GM18505 (cell line): ENCODE data around the gene OR5P2.
"Not testable (repeated sequence)": the region's sequence is repeated elsewhere in the genome, so short reads cannot be mapped to it uniquely, and the experiment has no call there.

Source experiments
- ATAC-seq: cut with Tn5 transposase; IDR thresholded peaks from one replicate; pipeline ENCODE4 v1.9.1; 2021; ENCODE audit not compliant: unreplicated experiment
- POLR2A ChIP-seq: IDR thresholded peaks from 4 replicates; pipeline ENCODE4 v1.6.1; 2011; ENCODE audit warnings: borderline replicate concordance; ENCODE audit not compliant: insufficient read depth, insufficient read length; ENCODE audit errors: extremely low read depth

OR5P2 gene, protein sequence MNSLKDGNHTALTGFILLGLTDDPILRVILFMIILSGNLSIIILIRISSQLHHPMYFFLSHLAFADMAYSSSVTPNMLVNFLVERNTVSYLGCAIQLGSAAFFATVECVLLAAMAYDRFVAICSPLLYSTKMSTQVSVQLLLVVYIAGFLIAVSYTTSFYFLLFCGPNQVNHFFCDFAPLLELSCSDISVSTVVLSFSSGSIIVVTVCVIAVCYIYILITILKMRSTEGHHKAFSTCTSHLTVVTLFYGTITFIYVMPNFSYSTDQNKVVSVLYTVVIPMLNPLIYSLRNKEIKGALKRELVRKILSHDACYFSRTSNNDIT

DNA sequence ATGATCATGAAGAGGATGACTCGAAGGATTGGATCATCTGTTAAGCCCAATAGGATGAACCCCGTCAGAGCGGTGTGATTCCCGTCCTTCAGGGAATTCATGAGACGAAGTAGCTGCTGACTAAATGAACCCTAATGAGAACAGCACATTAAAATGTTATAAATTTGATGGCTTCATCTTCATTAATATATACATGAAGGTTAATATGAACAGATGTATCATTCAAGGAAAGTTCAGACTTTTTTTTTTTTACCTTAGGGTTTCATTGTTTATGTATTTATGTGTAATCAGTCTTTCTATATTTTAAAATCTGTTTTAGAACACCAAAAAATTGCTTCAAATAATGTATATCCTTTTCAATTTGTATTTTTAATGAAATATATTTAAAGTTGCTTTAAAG is at the start of gene OR5P2:
Gene OR5P2 (minus strand): TSS at position 101 of the 400 bp plus-strand sequence. CDS start 0 bp downstream, at position 101.
- no peak for ATAC-seq
- no peak for TF ChIP-seq POLR2A

DNA sequence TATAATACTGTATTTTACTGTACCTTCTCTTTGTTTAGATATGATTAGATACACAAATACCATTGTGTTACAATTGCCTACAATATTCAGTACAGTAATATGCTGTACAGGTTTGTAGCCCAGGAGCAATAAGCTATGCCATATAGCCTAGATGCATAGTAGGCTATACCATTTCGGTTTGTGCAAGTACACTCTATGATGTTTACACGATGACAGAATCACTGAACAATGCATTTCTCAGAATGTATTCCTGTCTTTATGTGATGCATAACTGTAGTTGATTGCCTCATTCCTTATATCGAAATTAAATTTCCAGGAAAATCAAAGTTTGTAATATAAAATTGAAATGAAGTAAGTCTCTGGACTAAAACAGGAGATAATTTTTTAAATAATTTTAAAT is 49.3 kb upstream of the OR5P2 start:
- ATAC-seq = no peak
- TF ChIP-seq POLR2A = no peak

DNA sequence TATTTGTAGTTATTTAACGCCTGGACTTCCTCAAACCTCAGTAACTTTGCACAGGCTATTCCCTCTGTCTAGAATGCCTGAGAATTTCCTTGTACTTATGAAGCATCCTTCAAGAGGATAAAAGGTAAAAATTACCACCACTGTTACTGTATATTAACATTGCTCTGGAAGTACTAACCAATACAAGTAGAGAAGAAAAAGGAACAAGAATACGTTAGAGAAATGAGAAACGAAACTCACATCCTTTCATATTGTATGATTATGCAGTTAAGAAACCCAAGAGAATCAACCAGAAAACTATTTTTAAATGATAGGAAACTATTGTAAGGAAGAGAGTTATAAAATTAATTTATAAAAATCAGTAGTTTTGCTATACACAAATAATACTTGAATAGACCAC is 48.2 kb upstream of the OR5P2 start:
- TF ChIP-seq POLR2A = no peak

DNA sequence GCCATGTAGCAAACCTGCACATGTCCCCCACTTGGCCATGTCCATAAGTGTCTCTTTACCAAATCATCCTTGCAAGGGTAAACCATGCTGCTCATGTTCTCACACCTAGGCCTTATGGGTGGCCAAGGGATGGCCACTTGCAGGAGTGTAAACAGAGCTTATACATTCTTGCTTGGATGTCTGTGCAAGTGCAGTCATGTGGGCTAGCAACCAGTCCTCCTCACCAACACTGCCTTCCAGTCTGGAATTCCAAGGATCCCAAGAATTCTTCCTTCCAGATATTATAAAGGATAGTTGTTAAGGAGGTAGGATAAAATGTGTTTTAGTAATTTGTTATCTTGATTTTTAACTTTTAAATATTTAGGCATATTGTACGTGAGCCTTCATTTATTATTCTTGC is 47.8 kb upstream of the OR5P2 start:
- no peak for ATAC-seq
- no peak for TF ChIP-seq POLR2A

More for the DNA sequence above, 48.2 kb upstream of the OR5P2 start:
- no peak for ATAC-seq

DNA sequence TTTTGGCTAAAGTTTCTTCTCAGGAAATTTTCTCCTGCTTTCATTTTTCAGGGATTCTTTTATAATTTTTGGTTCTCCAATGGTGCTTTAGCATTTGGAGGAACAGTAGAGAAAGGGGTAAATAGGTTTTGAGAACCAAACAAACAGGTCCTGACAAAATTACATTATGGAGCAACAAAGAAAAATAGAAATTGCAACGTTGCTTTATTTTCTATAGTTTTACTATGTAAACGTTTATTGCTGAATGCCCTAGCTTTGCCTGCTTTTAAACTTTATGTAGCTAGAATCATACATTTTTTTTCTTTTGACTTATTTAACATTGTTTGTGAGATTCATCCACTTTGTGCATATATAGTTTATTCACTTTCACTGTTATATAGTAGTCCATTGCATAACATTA is 43.8 kb upstream of the OR5P2 start:
- ATAC-seq = no peak
- TF ChIP-seq POLR2A = no peak

DNA sequence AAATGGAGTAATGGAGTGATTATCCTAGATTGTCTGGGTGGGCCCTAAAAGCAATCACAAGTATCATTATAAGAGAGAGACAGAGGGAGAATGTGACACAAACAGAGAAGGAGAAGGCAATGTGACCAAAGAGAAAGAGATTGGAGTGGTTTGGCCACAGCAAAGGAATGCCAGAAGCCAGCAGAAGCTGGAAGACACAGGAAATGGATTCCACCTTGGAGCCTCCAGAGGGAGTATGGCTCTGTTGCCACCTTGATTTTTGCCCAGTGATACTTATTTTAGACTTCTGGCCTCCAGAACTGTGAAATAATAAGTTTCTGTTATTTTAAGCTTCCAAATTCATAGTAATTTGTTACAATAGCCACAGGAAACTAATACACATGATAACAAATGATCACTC is 36.8 kb upstream of the OR5P2 start:
- TF ChIP-seq POLR2A = no peak
- ATAC-seq = no peak

DNA sequence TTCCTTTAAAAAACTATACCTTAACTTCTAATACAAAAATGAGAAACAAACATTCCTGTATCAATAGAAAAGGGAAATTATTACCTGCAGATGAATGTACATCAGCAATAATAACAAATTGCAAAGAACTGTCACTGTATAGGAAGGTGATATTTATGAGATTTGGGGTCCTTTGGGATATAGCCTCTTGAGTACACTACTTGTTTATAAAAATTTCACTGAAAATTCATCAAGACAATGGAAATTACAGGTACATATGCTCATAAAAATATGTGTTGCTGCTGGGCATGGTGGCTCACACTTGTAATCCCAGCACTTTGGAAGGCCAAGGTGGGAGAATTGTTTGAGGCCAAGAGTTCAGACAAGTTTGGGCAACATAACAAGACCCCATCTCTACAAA is 34.0 kb upstream of the OR5P2 start, which contains the start of gene OR5P3:
Gene OR5P3 (minus strand): TSS at position 101 of the 400 bp plus-strand sequence.
- ATAC-seq = no peak
- TF ChIP-seq POLR2A = no peak

DNA sequence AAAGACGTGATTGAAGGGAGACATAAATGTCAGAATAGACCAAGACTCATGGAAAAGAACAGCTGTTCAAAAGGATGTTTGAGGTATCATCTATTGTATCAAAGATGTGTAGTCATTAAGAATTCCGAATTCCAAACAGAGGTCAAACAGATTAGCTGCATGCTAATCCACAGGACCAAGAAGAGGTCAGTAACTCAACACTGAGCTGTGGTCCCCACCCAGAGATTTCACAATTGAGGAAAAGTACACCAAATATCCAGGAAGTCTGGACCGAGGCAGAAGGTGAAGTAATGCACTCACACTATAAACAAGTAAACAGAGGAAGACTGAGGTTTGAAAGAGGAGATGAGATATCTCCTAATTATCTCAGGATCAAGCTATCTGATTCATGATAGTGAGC is 29.6 kb upstream of the OR5P2 start:
- no peak for TF ChIP-seq POLR2A
- no peak for ATAC-seq

DNA sequence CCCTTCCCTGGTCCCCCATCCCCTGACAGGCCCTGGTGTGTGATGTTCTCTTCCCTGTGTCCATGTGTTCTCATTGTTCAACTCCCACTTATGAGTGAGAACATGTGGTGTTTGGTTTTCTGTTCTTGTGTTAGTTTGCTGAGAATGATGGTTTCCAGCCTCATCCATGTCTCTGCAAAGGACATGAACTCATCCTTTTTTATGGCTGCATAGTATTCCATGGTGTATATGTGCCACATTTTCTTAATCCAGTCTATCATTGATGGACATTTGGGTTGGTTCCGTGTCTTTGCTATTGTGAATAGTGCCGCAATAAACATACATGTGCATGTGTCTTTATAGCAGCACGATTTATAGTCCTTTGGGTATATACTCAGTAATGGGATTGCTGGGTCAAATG is 23.7 kb upstream of the OR5P2 start:
- ATAC-seq = not testable (repeated sequence)

DNA sequence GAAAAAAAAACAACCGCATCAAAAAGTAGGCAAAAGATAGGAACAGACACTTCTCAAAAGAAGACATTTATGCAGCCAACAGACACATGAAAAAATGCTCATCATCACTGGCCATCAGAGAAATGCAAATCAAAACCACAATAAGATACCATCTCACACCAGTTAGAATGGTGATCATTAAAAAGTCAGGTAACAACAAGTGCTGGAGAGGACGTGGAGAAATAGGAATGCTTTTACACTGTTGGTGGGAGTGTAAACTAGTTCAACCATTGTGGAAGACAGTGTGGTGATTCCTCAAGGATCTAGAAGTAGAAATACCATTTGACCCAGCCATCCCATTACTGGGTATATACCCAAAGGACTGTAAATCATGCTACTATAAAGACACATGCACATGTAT is 18.2 kb upstream of the OR5P2 start:
- not testable (repeated sequence) for ATAC-seq

DNA sequence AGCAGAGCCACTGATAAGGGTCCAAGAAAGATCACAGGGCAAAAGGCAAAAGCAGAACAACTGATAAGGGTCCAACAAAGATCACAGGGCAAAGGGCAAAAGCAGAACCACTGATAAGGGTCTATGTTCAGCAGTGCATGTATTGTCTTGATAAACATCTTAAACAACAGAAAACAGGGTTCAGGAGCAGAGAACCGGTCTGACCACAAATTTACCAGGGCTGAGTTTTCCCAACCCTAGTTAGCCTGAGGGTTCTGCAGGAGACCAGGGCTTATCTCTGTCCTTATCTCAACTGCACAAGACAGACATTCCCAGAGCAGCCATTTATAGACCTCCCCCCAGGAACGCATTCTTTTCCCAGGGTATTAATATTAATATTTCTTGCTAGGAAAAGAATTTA is 13.6 kb upstream of the OR5P2 start:
- not testable (repeated sequence) for ATAC-seq

DNA sequence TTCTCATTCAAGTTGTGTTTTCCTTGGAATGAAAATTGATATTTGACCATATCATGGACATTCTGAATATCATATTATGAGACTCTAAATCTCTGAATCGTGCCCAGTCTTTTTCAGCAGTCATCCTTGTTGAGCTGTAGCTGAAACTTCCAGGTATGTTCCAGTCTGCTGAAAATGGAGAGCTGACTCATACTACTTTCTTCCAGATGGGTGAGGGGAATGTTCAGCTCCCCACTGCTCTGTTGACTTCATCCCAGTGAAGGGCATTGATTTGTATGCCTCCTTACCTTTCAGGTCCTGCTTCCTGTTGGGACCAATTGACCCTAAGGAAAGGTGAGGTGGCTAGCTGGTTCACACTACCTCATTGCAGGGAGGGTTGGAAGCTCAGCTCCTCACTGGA is 3.5 kb downstream of the OR5P2 start:
- no peak for TF ChIP-seq POLR2A
- no peak for ATAC-seq

DNA sequence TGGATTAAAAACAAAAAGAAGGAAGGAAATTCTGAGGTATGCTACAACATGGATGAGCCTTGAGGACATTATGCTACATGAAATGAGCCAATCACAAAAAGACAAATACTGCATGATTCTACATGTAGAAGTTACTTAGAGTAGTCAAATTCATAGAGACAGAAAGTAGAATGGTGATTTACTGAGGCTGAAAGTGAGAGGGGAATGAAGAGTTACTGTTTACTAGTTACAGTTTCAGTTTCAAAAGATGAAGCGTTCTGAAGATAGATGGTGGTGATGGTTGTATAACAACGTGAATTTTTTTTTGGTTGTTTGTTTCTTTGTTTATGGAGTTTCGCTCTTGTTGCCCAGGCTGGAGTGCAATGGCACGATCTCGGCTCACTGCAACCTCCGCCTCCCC is 9.5 kb downstream of the OR5P2 start:
- peak; percentile 85 for ATAC-seq
- TF ChIP-seq POLR2A = no peak

DNA sequence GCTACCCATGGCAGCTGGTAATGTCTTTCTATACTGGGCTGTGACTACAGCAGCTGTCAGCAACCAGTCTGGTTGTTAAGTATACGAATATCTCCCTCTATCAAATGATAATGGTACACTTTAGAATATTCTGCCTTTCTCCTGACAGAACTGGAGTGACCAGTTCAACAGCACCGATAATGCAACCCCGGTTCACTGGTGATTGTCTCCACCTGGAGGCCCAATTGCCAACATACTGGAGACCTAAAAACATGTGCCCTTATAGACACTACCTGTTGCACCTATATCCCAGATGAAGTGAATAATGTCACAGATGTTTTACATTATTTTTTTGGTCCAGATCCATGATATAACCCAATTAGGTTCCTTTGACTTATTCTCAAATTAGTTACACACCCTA is 21.1 kb downstream of the OR5P2 start:
- TF ChIP-seq POLR2A = no peak
- ATAC-seq = no peak

DNA sequence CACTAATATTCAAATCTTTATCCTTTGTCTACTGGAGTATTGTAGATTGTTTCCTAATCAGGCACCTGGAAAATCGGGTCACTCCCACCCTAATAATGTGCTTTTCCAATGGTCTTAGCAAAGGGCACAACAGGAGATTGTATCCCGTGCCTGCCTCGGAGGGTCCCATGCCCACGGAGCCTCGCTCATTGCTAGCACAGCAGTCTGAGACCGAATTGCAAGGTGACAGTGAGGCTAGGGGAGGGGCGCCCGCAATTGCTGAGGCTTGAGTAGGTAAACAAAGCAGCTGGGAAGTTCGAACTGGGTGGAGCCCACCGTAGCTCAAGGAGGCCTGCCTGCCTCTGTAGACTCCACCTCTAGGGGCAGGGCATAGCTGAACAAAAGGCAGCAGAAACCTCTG is 32.4 kb downstream of the OR5P2 start:
- ATAC-seq = not testable (repeated sequence)
